GM18505 (cell line): Measurements from ENCODE around the gene AKNAD1.
"Not testable (repeated sequence)": the region's sequence is repeated elsewhere in the genome, so short reads cannot be mapped to it uniquely, and the experiment has no call there.

Experiments used
- ATAC-seq: cut with Tn5 transposase; IDR thresholded peaks from one replicate; pipeline ENCODE4 v1.9.1; 2021; ENCODE audit not compliant: unreplicated experiment
- POLR2A ChIP-seq: IDR thresholded peaks from 4 replicates; pipeline ENCODE4 v1.6.1; 2011; ENCODE audit warnings: borderline replicate concordance; ENCODE audit not compliant: insufficient read depth, insufficient read length; ENCODE audit errors: extremely low read depth

AKNAD1 gene

DNA sequence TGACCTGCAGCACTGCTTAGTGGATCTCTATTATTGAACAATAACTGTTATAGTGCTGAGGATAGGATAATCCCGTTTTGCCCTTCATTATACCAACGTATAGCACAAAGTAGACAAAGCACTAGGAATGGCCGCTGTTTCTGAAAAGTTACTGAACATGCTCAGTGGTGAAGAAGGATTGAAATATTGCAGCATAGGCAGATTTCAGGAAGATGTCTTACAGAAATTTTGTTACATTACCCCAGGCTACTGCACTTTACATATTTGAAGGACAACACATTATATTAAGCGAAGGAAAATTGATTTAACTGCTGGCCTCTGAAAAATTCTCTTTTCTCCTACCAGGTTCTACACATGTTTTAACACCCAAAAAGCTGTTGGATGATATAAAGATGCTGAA lies 48.5 kb downstream of the AKNAD1 start:
- no peak for TF ChIP-seq POLR2A
- no peak for ATAC-seq

DNA sequence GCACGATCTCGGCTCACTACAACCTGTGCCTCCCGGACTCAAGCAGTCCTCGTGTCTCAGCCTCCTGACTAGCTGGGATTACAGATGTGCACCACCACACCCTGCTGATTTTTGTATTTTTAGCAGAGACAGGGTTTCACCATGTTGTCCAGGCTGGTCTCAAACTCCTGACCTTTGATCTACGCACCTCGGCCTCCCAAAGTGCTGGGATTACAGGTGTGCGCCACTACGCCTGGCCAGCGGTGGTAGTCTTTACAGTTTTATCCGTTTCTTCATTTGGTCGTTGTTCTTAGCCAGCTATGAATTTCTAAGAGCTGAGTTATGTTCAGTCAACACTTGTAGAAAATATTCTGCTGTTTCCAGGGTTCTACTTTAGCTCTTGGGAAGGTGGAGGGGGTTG lies 53.3 kb downstream of the AKNAD1 start:
- TF ChIP-seq POLR2A = no peak
- no peak for ATAC-seq

- ATAC-seq = no peak
- no peak for TF ChIP-seq POLR2A
These were observed 55.8 kb downstream of the AKNAD1 start for GRCh38 chr1:108801101-108801500.

GRCh38 chr1:108799001-108799400 lies 57.9 kb downstream of the AKNAD1 start:
- no peak for TF ChIP-seq POLR2A

DNA sequence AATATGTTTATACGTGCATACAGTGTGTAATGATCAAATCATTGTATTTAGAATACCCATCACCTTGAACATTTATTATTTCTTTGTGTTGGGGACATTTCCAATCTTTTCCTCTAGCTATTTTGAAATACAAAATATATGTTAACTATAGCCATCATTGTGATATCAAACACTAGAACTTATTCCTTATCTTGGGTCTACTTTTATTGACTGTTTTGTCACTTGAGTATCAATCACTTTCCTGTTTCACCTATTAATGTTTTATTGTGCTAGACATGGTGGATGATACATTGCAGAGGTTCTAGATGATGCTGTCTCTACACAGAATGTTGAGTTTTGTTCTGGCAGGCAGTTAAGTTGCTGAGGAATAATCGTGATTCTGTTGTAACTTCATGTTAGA lies 64.5 kb downstream of the AKNAD1 start:
- no peak for ATAC-seq
- no peak for TF ChIP-seq POLR2A

More at GRCh38 chr1:108799001-108799400, 57.9 kb downstream of the AKNAD1 start:
- ATAC-seq = no peak

DNA sequence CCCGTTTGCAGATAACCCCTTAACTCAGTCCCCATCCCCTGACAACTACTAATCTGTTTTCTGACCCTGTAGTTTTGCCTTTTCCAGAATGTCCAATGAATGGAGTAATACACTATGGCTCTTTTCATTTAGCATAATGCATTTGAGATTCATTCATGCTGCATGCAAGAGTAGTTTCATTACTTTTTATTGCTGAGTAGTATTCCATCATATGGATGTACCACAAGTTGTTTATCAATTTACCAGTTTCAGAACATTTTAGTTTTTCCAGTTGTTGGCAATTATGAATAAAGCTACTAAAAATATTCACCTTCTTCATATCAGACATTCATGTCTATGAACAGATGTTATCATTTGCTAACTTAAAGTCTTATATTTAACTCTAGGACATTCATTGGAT lies 65.1 kb downstream of the AKNAD1 start:
- no peak for ATAC-seq
- no peak for TF ChIP-seq POLR2A

GRCh38 chr1:108785880-108786279 lies 71.0 kb downstream of the AKNAD1 start:
- ATAC-seq = no peak
- TF ChIP-seq POLR2A = no peak

DNA sequence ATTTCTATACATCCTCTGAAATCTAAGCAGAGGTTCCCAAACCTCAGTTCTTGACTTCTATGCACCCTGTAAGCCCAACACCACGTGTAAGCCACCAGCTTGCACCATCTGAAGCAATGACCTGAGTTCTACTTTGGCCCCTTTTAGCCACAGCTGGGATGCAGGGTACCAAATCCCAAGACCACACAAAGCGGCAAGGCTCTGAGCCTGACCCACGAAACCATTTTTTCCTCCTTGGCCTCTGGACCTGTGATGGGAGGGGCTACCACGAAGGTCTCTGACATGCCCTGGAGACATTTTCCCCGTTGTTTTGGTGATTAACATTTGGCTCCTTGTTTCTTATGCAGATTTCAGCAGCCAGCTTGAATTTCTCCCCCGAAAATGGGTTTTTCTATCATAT lies 71.6 kb downstream of the AKNAD1 start:
- TF ChIP-seq POLR2A = no peak
- ATAC-seq = no peak

DNA sequence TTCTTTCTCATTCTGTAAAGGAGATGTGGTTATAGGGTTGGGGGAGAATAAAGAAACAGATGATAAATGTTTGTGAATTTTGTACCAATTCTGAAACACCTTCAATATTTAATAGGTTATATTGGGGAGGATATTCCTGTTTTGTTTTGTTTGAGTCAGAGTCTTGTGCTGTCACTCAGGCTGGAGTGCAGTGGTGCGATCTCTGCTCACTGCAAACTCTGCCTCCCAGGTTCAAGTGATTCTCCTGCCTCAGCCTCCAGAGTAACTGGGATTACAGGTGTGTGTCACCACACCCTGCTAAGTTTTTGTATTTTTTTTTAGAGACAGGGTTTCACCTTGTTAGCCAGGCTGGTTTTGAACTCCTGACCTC lies 75.3 kb downstream of the AKNAD1 start:
- ATAC-seq = not testable (repeated sequence)

GRCh38 chr1:108780937-108781574 lies 75.8 kb downstream of the AKNAD1 start:
- TF ChIP-seq POLR2A = no peak
- ATAC-seq = no peak

DNA sequence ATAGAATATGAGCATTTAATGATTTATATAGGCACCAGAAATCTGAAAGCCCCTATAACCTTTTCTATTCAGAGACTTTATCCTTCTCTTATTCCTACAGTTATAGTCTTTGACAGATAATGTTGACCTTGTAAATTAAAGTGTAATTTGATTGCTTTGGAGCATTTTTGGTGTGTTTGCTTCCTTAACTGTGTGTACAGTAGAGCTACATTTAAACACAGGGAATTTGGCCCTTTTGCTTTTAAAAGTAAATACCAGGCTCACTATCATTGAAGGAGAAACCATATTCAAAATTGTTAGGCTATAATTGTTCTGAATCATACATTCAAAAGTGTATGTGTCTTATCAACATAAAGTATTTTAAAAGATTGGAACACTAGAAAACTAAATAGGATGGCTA lies 77.4 kb downstream of the AKNAD1 start:
- TF ChIP-seq POLR2A = no peak
- ATAC-seq = no peak

DNA sequence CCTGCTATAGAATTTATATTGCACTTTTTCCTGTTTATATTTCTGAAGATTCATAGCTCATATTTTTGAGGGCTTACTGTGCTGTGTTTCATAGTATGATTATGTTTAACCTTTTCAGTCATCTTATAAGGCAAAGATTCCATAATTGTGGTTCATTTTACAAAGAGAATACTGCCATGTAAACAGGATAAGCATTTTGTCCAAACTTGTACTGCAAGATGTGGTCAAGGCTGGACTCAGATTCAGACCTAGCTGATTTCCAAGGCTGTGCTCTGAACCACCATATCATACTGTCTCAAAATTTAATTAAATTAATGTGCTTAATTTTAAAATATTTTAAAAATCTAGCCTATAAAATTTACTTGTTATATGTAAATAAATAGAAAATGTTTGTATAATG lies 79.1 kb downstream of the AKNAD1 start:
- TF ChIP-seq POLR2A = no peak
- ATAC-seq = no peak

DNA sequence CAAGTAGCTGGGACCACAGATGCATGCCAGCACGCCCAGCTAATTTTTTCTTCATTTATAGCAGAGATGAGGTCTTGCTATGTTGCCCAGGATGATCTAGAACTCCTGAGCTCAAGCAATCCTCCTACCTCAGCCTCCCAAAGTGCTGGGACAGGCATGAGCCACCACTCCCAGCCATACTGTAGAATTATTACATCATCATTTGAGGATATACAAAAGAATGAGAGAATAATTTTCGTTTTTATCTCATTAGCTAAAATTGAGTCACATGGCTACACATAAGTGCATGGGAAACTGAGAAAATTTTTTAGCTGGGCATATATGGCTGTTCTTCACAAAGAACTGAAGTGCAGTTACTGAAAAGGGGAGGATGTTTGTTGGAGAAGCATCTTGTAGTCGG lies 89.2 kb downstream of the AKNAD1 start:
- ATAC-seq = no peak
- TF ChIP-seq POLR2A = no peak

DNA sequence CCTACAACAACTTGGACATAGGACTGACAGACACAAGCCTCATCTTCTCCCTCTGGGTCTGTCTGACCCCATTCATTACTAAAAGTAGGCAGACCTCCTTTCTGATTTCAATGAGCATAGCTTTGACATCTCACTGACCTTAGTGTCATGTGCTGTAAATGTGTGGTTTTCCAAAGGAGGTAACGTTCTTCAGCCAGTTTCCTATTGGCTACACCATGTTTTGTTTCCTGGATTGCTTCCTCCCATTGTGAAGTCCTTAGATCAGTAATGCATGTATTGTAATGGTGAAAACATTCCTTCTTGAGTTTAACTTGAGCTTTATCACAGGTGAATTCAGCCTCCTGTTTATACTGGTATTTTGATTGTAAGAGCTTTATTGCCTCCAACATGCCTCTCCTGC lies 89.8 kb downstream of the AKNAD1 start:
- no peak for TF ChIP-seq POLR2A
- ATAC-seq = no peak
